Mesendoderm (in vitro differentiated cells): Measurements from ENCODE around the gene ISX.

Experiments used
- DNase-seq: peaks from one replicate; pipeline ENCODE4 v3.0.0; 2013
- H2AK5ac ChIP-seq: 2 replicates; pipeline ENCODE4 v1.6.1; 2013; ENCODE audit warnings: low read length, inconsistent platforms
- H2BK120ac ChIP-seq: 2 replicates; pipeline ENCODE4 v1.6.1; 2013; ENCODE audit warnings: low read depth, mild to moderate bottlenecking, low read length, moderate library complexity, mixed read lengths
- H2BK15ac ChIP-seq: replicated peaks from 2 replicates; pipeline ENCODE4 v1.6.1; 2013; ENCODE audit warnings: low read depth, mild to moderate bottlenecking, moderate library complexity
- H2BK5ac ChIP-seq: 2 replicates; pipeline ENCODE4 v1.6.1; 2013; ENCODE audit warnings: low read length, inconsistent platforms
- H3K18ac ChIP-seq: 2 replicates; pipeline ENCODE4 v1.6.1; 2013; ENCODE audit warnings: mild to moderate bottlenecking, low read length, mixed read lengths
- H3K23ac ChIP-seq: one replicate; pipeline ENCODE4 v1.6.1; 2013; ENCODE audit warnings: low read length
- H3K27ac ChIP-seq: 2 replicates; pipeline ENCODE4 v1.5.1; 2013; ENCODE audit warnings: low read depth, mild to moderate bottlenecking, inconsistent platforms, low read length, moderate library complexity
- H3K27me3 ChIP-seq: 2 replicates; pipeline ENCODE4 v1.6.1; 2013; ENCODE audit warnings: low read length, control low read depth, mild to moderate bottlenecking, inconsistent platforms; ENCODE audit not compliant: insufficient read depth, poor library complexity
- H3K36me3 ChIP-seq: 2 replicates; pipeline ENCODE4 v1.6.1; 2013; ENCODE audit warnings: low read length, inconsistent platforms; ENCODE audit not compliant: control insufficient read depth, insufficient read depth
- H3K4ac ChIP-seq: one replicate; pipeline ENCODE4 v1.6.1; 2013; ENCODE audit warnings: low read depth, mild to moderate bottlenecking, low read length, moderate library complexity
- H3K4me1 ChIP-seq: 2 replicates; pipeline ENCODE4 v1.6.1; 2013; ENCODE audit warnings: low read depth, low read length, inconsistent platforms; ENCODE audit not compliant: control insufficient read depth
- H3K4me2 ChIP-seq: 2 replicates; pipeline ENCODE4 v1.6.1; 2013; ENCODE audit warnings: low read length
- H3K4me3 ChIP-seq: 2 replicates; pipeline ENCODE4 v1.5.1; 2013; ENCODE audit warnings: mild to moderate bottlenecking, low read length
- H3K56ac ChIP-seq: one replicate; pipeline ENCODE4 v1.6.1; 2013; ENCODE audit warnings: low read length
- H3K79me1 ChIP-seq: 2 replicates; pipeline ENCODE4 v1.6.1; 2013; ENCODE audit warnings: low read length, inconsistent platforms
- H3K79me2 ChIP-seq: 2 replicates; pipeline ENCODE4 v1.6.1; 2013; ENCODE audit warnings: mild to moderate bottlenecking, low read length; ENCODE audit not compliant: control insufficient read depth, insufficient read depth
- H3K9ac ChIP-seq: 2 replicates; pipeline ENCODE4 v1.6.1; 2013; ENCODE audit warnings: low read length, inconsistent platforms
- H4K5ac ChIP-seq: one replicate; pipeline ENCODE4 v1.6.1; 2013; ENCODE audit warnings: low read length
- H4K8ac ChIP-seq: one replicate; pipeline ENCODE4 v1.6.1; 2013; ENCODE audit warnings: low read depth, mild to moderate bottlenecking, control low read depth, low read length, moderate library complexity
- WGBS: extraction: QIAGEN DNeasy Blood & Tissue Kit; methylation state at CpG from one replicate; pipeline ENCODE4 v1.1.7; 2013; ENCODE audit warnings: low lambda C conversion rate, missing lambda C conversion rate; ENCODE audit not compliant: insufficient coverage; ENCODE audit errors: extremely low coverage; 5-methylcytosine and 5-hydroxymethylcytosine counted together

The ISX gene

GRCh38 chr22:35113341-35113740 is 47.4 kb downstream of the ISX start:
- Histone ChIP-seq H3K27ac (no peak overlapping the region), H3K4me3 (no peak overlapping the region), H3K4me2 (no peak overlapping the region), H3K79me1 (no peaks in the 10 kb centered on the region), H2BK120ac (no peak overlapping the region), H3K56ac (no peak overlapping the region), H2BK15ac (no peak overlapping the region), H3K4ac (no peak overlapping the region), H3K23ac (no peak overlapping the region), H3K18ac (no peak overlapping the region), H3K79me2 (no peaks in the 10 kb centered on the region), H4K8ac (no peak overlapping the region), H3K9ac (no peak overlapping the region), H4K5ac (no peak overlapping the region), H3K36me3 (no peaks in the 10 kb centered on the region), H2AK5ac (no peak overlapping the region), H2BK5ac (no peak overlapping the region), H3K27me3 (no peaks in the 10 kb centered on the region), H3K4me1 (no peaks in the 10 kb centered on the region)
- no CpG with 5 or more reads among the region's 10 CpGs for WGBS
- DNase-seq = no peak

- no peak overlapping the region for H3K4me2 ChIP-seq
- no CpG with 5 or more reads among the region's 14 CpGs for WGBS
Observed at GRCh38 chr22:35114131-35114980, 48.4 kb downstream of the ISX start.

GRCh38 chr22:35115515-35115914 is 49.6 kb downstream of the ISX start:
- no peak overlapping the region for H3K18ac ChIP-seq
- H3K56ac ChIP-seq = no peak overlapping the region
- no peaks in the 10 kb centered on the region for H3K27me3 ChIP-seq
- no peak overlapping the region for H3K4ac ChIP-seq
- no CpG with 5 or more reads among the region's 3 CpGs for WGBS
- H3K4me3 ChIP-seq = no peak overlapping the region
- no peaks in the 10 kb centered on the region for H3K4me1 ChIP-seq
- no peak overlapping the region for H2BK120ac ChIP-seq
- no peaks in the 10 kb centered on the region for H3K79me1 ChIP-seq
- no peak overlapping the region for H2AK5ac ChIP-seq
- no peak overlapping the region for H3K27ac ChIP-seq
- H3K79me2 ChIP-seq = no peaks in the 10 kb centered on the region
- H3K9ac ChIP-seq = no peak overlapping the region
- no peak overlapping the region for H4K8ac ChIP-seq
- no peak overlapping the region for H3K23ac ChIP-seq
- DNase-seq = no peak
- H4K5ac ChIP-seq = no peak overlapping the region
- no peak overlapping the region for H2BK15ac ChIP-seq
- H2BK5ac ChIP-seq = no peak overlapping the region
- H3K4me2 ChIP-seq = no peak overlapping the region
- no peaks in the 10 kb centered on the region for H3K36me3 ChIP-seq

More at GRCh38 chr22:35114131-35114980, 48.4 kb downstream of the ISX start:
- Histone ChIP-seq H2BK120ac (no peak overlapping the region), H2BK5ac (no peak overlapping the region), H3K4ac (no peak overlapping the region), H4K8ac (no peak overlapping the region), H3K27ac (no peak overlapping the region), H3K56ac (no peak overlapping the region), H3K4me1 (no peaks in the 10 kb centered on the region), H3K36me3 (no peaks in the 10 kb centered on the region), H3K79me2 (no peaks in the 10 kb centered on the region), H3K18ac (no peak overlapping the region), H3K4me3 (no peak overlapping the region), H3K79me1 (no peaks in the 10 kb centered on the region), H2AK5ac (no peak overlapping the region), H3K9ac (no peak overlapping the region), H3K27me3 (no peaks in the 10 kb centered on the region), H4K5ac (no peak overlapping the region), H2BK15ac (no peak overlapping the region), H3K23ac (no peak overlapping the region)
- DNase-seq = no peak

GRCh38 chr22:35116269-35116668 is 50.3 kb downstream of the ISX start:
- H3K18ac ChIP-seq = no peak overlapping the region
- H3K79me1 ChIP-seq = no peaks in the 10 kb centered on the region
- no peak overlapping the region for H4K8ac ChIP-seq
- H2AK5ac ChIP-seq = no peak overlapping the region
- no peak overlapping the region for H3K23ac ChIP-seq
- no peak overlapping the region for H3K4me2 ChIP-seq
- no peak overlapping the region for H2BK5ac ChIP-seq
- H3K4ac ChIP-seq = no peak overlapping the region
- H2BK15ac ChIP-seq = no peak overlapping the region
- no peak overlapping the region for H3K56ac ChIP-seq
- H3K4me1 ChIP-seq = no peaks in the 10 kb centered on the region
- no peaks in the 10 kb centered on the region for H3K27me3 ChIP-seq
- no peak overlapping the region for H2BK120ac ChIP-seq
- H3K79me2 ChIP-seq = no peaks in the 10 kb centered on the region
- no peaks in the 10 kb centered on the region for H3K36me3 ChIP-seq
- no peak for DNase-seq
- WGBS = no CpG with 5 or more reads among the region's 7 CpGs
- H3K27ac ChIP-seq = no peak overlapping the region
- H3K9ac ChIP-seq = no peak overlapping the region
- H3K4me3 ChIP-seq = no peak overlapping the region
- no peak overlapping the region for H4K5ac ChIP-seq

GRCh38 chr22:35116817-35117216 is 50.9 kb downstream of the ISX start:
- no peak for DNase-seq
- no CpG with 5 or more reads among the region's 9 CpGs for WGBS

GRCh38 chr22:35119494-35119893 is 53.5 kb downstream of the ISX start:
- Histone ChIP-seq H3K36me3 (no peaks in the 10 kb centered on the region), H3K4me3 (no peak overlapping the region), H2BK120ac (no peak overlapping the region), H3K27ac (no peak overlapping the region), H3K79me2 (no peaks in the 10 kb centered on the region), H2BK15ac (no peak overlapping the region), H3K9ac (no peak overlapping the region), H3K4me1 (no peaks in the 10 kb centered on the region), H3K56ac (no peak overlapping the region), H2AK5ac (no peak overlapping the region), H4K8ac (no peak overlapping the region), H4K5ac (no peak overlapping the region), H3K79me1 (no peaks in the 10 kb centered on the region), H3K18ac (no peak overlapping the region), H3K4me2 (no peak overlapping the region), H3K27me3 (peaks cover 2% of the 10 kb centered on the region), H3K23ac (no peak overlapping the region), H3K4ac (no peak overlapping the region), H2BK5ac (no peak overlapping the region)
- DNase-seq = no peak

More at GRCh38 chr22:35116817-35117216, 50.9 kb downstream of the ISX start:
- Histone ChIP-seq H2BK5ac (no peak overlapping the region), H2AK5ac (no peak overlapping the region), H3K27ac (no peak overlapping the region), H3K79me2 (no peaks in the 10 kb centered on the region), H3K36me3 (no peaks in the 10 kb centered on the region), H3K9ac (no peak overlapping the region), H3K4me1 (no peaks in the 10 kb centered on the region), H3K18ac (no peak overlapping the region), H3K56ac (no peak overlapping the region), H4K5ac (no peak overlapping the region), H3K79me1 (no peaks in the 10 kb centered on the region), H2BK120ac (no peak overlapping the region), H3K23ac (no peak overlapping the region), H3K4me3 (no peak overlapping the region), H3K27me3 (no peaks in the 10 kb centered on the region), H2BK15ac (no peak overlapping the region), H3K4me2 (no peak overlapping the region), H4K8ac (no peak overlapping the region), H3K4ac (no peak overlapping the region)
